SK-N-SH treated with all-trans-retinoic acid at 6 μM for 48 hours (cell line): ENCODE measurements around the gene NEDD4.

Experiments used
- CREB5 ChIP-seq: fragments of 250-450 bp; sonication (Bioruptor Pico); IDR thresholded peaks from 2 replicates; pipeline ENCODE4 v1.5.1; 2020; ENCODE audit warnings: low read depth, mild to moderate bottlenecking, moderate library complexity
- OSR1 ChIP-seq: fragments of 250-450 bp; sonication (Bioruptor Pico); IDR thresholded peaks from 2 replicates; pipeline ENCODE4 v1.8.0; 2022; ENCODE audit warnings: moderate library complexity, mild to moderate bottlenecking, inconsistent platforms
- RARB ChIP-seq: fragments of 250-450 bp; sonication (Bioruptor Pico); IDR thresholded peaks from 2 replicates; pipeline ENCODE4 v1.8.0; 2021; ENCODE audit warnings: mild to moderate bottlenecking, moderate library complexity
- TCF4 ChIP-seq: fragments of 250-450 bp; sonication (Bioruptor Pico); IDR thresholded peaks from 2 replicates; pipeline ENCODE4 v1.8.0; 2021; ENCODE audit warnings: mild to moderate bottlenecking, moderate library complexity, borderline replicate concordance
- TOX ChIP-seq: fragments of 250-450 bp; sonication (Bioruptor Pico); IDR thresholded peaks from 2 replicates; pipeline ENCODE4 v1.8.0; 2021; ENCODE audit warnings: mild to moderate bottlenecking, moderate library complexity, borderline replicate concordance
- ZFP30 ChIP-seq: fragments of 450-650 bp; formaldehyde crosslinking; IDR thresholded peaks from 2 replicates; pipeline ENCODE4 v1.5.0; 2022; ENCODE audit warnings: mild to moderate bottlenecking, moderate library complexity
- ZNF8 ChIP-seq: fragments of 450-650 bp; formaldehyde crosslinking; IDR thresholded peaks from 2 replicates; pipeline ENCODE4 v1.5.0; 2020; ENCODE audit warnings: mild to moderate bottlenecking, moderate library complexity

GRCh38 chr15:55863911-55864310 lies 129.5 kb downstream of the NEDD4 start:
- no peak for TF ChIP-seq RARB (CRISPR knock-in tag)
- no peak for TF ChIP-seq ZFP30 (CRISPR knock-in tag)
- no peak for TF ChIP-seq TCF4 (CRISPR knock-in tag)
- no peak for TF ChIP-seq CREB5 (CRISPR knock-in tag)
- no peak for TF ChIP-seq OSR1 (CRISPR knock-in tag)
- TF ChIP-seq ZNF8 (CRISPR knock-in tag), result no peak
- TF ChIP-seq TOX, result no peak
